NCI-H748 treated with DMSO at 0.1 percent for 48 hours (cell line): ENCODE measurements around the gene UNC79.

Source experiments
- DNase-seq: peaks from one replicate; lab custom pipeline; 2025; lab: John Stamatoyannopoulos, UW

UNC79 gene

DNA sequence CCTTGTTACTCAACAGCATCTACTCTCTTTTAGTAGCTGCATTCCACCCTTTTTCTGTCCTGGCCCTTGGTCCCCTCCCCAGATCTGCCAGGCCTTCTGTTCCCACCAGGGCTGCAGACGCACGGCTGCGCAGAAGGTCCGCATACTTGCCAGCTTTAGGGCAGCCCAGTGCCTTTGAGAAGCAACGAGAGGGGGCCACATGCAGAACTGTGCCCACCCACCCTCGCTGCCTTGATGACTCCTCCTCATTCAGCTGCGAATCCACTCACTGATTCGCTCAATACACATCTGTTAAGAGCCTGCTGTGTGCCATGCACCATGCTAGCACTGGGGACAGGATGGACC is 318.3 kb downstream of the UNC79 start:
- DNase-seq: no peak

DNA sequence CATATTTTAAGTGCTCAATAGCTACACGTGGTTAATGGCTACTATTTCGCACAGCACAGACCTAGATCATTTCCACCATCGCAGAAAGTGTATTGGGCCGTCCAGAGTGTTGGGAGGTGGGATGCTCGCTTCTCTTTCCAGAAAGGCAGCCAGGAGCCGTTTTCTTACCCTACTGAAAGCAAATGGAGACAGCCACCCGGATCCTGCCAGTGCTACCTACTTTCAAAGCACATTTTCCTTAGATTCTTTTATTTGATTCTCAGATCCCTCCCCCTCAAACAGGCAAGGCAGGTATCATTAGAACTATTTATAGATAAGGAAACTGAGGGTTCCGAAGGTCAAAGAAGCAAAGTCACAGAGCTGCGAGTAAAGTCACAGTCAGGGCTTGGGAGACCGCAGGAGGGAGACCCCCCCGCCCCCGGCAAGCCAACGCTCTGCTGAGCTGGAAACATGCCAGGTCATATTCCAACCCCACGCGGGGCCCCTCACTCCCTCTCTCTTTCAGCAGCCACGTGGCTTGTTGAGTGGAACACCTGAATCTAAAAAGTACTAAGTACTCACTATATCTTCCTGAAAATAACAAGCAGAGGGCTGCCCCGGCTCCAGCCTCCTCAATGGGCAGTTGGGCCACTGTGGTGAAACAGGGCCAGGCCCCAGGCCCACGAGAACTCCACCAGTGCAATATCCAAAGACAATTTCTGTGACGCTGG is 321.4 kb downstream of the UNC79 start:
- DNase-seq: no peak

GRCh38 chr14:93752980-93753561 is 322.3 kb downstream of the UNC79 start:
- no peak for DNase-seq

GRCh38 chr14:93753647-93754046 is 322.9 kb downstream of the UNC79 start:
- no peak for DNase-seq

DNA sequence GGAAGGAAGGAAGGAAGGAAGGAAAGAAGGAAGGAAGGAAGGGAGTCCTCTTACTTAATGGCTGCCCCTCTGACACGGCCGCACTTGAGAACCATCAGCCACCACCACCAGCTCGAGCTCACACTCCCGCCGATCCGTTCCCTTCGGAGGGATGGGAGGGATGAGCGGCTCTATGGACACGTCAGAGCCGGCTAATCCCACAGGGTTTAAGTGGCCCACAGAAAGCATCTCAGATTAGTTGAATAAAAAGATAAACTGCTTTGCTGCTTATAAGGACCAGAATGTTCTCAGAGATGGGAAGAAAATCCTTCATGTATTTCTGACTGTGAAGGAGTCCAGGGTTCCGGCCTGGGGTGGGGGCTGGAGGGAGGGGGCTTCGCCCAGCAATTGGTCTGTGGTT is 326.5 kb downstream of the UNC79 start:
- no peak for DNase-seq
